ENCODE data around the gene ATP11A.

ATP11A gene

GRCh38 chr13:112641456-112642089 is 48.3 kb upstream of the ATP11A start:
- ChIA-PET POLR2A (no interaction called here), CTCF (interaction anchor here (0.6 to 1.9 kb wide), 3 partner anchors 35 to 240 kb away, joined by 3 to 11 read pairs (median 3); no protein-coding TSS in a partner anchor)
- Histone ChIP-seq H3K36me3 (ENCODE audit: control insufficient read depth in 2 of 2, insufficient read depth in 1 of 2, low read length in 2 of 2) (no peaks in the 10 kb centered on the region), H3K4me3 (ENCODE audit: low read depth, low read length) (no peak overlapping the region), H3K9me3 (ENCODE audit: control insufficient read depth, insufficient read depth, low read depth, low read length) (no peaks in the 10 kb centered on the region), H3K4me1 (ENCODE audit: control insufficient read depth, insufficient read depth, low read length) (no peaks in the 10 kb centered on the region), H3K27ac (ENCODE audit: extremely low read depth, low read depth, low read length) (no peak overlapping the region)
- no peak for TF ChIP-seq ZBTB1 (tag by site-specific recombination; IDR thresholded peaks at IDR 0.05)
- TF ChIP-seq ZNF184 (tag by site-specific recombination; IDR thresholded peaks at IDR 0.05): no peak
- TF ChIP-seq TRIM28 (IDR thresholded peaks at IDR 0.05; ENCODE audit: borderline replicate concordance, low read length): no peak
- TF ChIP-seq ZNF354C (tag by site-specific recombination; IDR thresholded peaks at IDR 0.05; ENCODE audit: borderline replicate concordance, low read depth): no peak
- no peak for TF ChIP-seq ZNF449 (tag by site-specific recombination; IDR thresholded peaks at IDR 0.05)
- no peak for TF ChIP-seq ZNF677 (tag by site-specific recombination; IDR thresholded peaks at IDR 0.05)
- no peak for TF ChIP-seq ZNF510 (tag by site-specific recombination; IDR thresholded peaks at IDR 0.05; ENCODE audit: insufficient replicate concordance)
- no peak for TF ChIP-seq MZF1 (tag by site-specific recombination; IDR thresholded peaks at IDR 0.05; ENCODE audit: borderline replicate concordance)
- no peak for TF ChIP-seq ZNF837 (tag by site-specific recombination; IDR thresholded peaks at IDR 0.05)

- no peaks in the 10 kb centered on the region for H3K9me3 ChIP-seq (ENCODE audit: control insufficient read depth, insufficient read depth, low read depth, low read length)
- ChIA-PET POLR2A (no interaction called here), CTCF (no interaction called here)
- no peaks in the 10 kb centered on the region for H3K4me1 ChIP-seq (ENCODE audit: control insufficient read depth, insufficient read depth, low read length)
- H3K27ac ChIP-seq (ENCODE audit: extremely low read depth, low read depth, low read length): no peak overlapping the region
- no peaks in the 10 kb centered on the region for H3K36me3 ChIP-seq (ENCODE audit: control insufficient read depth in 2 of 2, insufficient read depth in 1 of 2, low read length in 2 of 2)
- TF ChIP-seq SP3 (tag by site-specific recombination; IDR thresholded peaks at IDR 0.05): no peak
- TF ChIP-seq SETDB1 (IDR thresholded peaks at IDR 0.05; ENCODE audit: insufficient read length, low read length): no peak
- TF ChIP-seq ZBTB20 (tag by site-specific recombination; IDR thresholded peaks at IDR 0.05): no peak
- no peak for TF ChIP-seq ZNF626 (tag by site-specific recombination; IDR thresholded peaks at IDR 0.05)
- no peak for TF ChIP-seq BCL11B (tag by site-specific recombination; IDR thresholded peaks at IDR 0.05; ENCODE audit: low read depth)
- TF ChIP-seq HOXC10 (CRISPR knock-in tag; IDR thresholded peaks at IDR 0.05): no peak
- TF ChIP-seq ZBTB11 (tag by site-specific recombination; conservative IDR thresholded peaks at IDR 0.05; ENCODE audit: low read depth): no peak
- no peak overlapping the region for H3K4me3 ChIP-seq (ENCODE audit: low read depth, low read length)
These were observed 47.8 kb upstream of the ATP11A start for GRCh38 chr13:112642090-112642460.

GRCh38 chr13:112643759-112644459 is 45.9 kb upstream of the ATP11A start:
- POLR2A ChIA-PET: no interaction called here
- Histone ChIP-seq H3K36me3 (ENCODE audit: control insufficient read depth in 2 of 2, insufficient read depth in 1 of 2, low read length in 2 of 2) (no peaks in the 10 kb centered on the region), H3K9me3 (ENCODE audit: control insufficient read depth, insufficient read depth, low read depth, low read length) (no peaks in the 10 kb centered on the region), H3K4me1 (ENCODE audit: control insufficient read depth, insufficient read depth, low read length) (no peaks in the 10 kb centered on the region), H3K4me3 (ENCODE audit: low read depth, low read length) (no peak overlapping the region), H3K27ac (ENCODE audit: extremely low read depth, low read depth, low read length) (no peak overlapping the region)
- CTCF ChIA-PET: interaction anchor here (0.6 kb wide), 2 partner anchors 34 to 284 kb away, joined by 3 read pairs; no protein-coding TSS in a partner anchor
- TF ChIP-seq ZNF610 (tag by site-specific recombination; IDR thresholded peaks at IDR 0.05; ENCODE audit: borderline replicate concordance) (no peak), ZBTB49 (tag by site-specific recombination; IDR thresholded peaks at IDR 0.05; ENCODE audit: low read depth) (no peak), ZNF624 (tag by site-specific recombination; IDR thresholded peaks at IDR 0.05) (no peak), ZNF600 (tag by site-specific recombination; IDR thresholded peaks at IDR 0.05) (no peak), SP7 (tag by site-specific recombination; IDR thresholded peaks at IDR 0.05) (no peak), ZNF138 (tag by site-specific recombination; IDR thresholded peaks at IDR 0.05; ENCODE audit: borderline replicate concordance) (no peak), ZNF24 (tag by site-specific recombination; IDR thresholded peaks at IDR 0.05) (no peak)

Measured in HEK293 (cell line).